IPS DF 4.7 (cell line): ENCODE measurements around the gene SFI1.
"Not testable (repeated sequence)": the region's sequence is repeated elsewhere in the genome, so short reads cannot be mapped to it uniquely, and the experiment has no call there.

ENCODE experiments used
- DNase-seq: peaks from one replicate; pipeline ENCODE4 v3.0.0-alpha.2; 2013; ENCODE audit warnings: low spot score; ENCODE audit errors: extremely low read depth

Gene SFI1

DNA sequence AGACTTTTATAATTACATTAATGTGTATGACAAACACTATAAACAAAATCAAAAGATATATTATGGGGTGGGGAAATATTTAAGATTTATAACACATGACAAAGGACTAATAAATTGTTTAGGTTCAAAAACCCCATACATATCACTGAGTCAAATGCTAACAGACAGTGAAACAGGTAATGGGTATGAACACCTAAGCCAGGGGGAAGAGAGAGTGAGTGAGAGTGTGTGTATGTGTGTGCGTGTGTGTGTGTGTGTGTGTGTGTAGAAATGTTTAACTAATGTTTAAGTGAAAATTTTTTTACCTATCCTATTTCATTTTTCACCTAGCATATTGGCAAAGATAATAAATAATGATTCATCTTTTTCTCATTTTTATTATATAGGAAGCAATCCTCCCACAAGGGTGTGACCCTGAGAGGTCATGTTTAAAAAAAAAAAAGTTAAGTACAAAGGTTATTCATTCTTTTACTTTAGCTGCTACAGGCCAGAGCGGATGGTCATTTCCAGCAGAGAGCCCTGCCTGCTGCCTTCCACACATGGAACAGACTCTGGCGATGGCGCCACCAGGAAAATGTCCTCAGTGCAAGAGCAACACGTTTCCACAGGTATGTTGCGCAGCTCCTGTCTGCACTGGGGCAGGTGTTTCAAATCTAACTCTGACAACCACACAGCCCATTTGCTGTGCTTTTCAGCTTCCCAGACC, 92.8 kb downstream of the SFI1 start:
- no peak for DNase-seq

- not testable (repeated sequence) for DNase-seq
Measured at GRCh38 chr22:31590161-31590560, 93.8 kb downstream of the SFI1 start.

DNA sequence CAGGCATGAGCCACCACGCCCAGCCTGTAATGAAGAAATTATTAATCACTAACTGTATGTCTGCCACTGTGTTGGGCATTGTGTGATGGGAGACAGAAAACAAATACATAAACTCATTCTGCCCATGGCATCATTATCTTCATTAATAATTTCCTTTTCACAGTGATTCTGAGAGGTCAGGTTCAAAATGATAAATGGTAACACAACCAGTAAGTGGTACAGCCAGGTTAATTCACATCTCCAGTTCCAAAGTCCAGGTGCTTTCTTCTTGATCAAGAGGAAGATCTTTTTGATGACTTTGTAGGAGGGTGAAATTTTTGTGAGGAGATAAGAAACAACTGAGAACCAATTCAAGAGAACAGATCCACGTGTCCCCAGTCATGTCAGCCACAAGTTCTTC, 98.9 kb downstream of the SFI1 start:
- DNase-seq = no peak

GRCh38 chr22:31602259-31602952, 106.1 kb downstream of the SFI1 start:
- no peak for DNase-seq

DNA sequence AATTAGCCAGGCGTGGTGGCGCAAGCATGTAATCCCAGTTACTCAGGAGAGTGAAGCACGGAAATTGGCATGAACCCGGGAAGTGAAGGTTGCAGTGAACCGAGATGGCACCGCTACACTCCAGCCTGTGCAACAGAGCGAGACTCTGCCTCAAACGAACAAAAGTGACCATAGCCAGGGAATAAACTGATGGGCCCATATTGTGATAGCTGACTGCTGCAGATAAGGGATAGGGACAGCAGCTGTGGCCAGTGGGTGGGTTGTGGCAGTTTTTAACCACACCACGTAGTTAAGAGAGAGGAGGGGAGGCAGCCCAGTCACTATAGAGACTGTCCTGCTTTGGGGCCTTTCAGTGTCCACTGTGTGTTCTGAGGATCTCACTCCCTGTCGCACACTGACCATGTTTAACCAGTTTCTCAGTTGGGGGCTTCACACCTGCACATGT, 106.8 kb downstream of the SFI1 start:
- no peak for DNase-seq

DNA sequence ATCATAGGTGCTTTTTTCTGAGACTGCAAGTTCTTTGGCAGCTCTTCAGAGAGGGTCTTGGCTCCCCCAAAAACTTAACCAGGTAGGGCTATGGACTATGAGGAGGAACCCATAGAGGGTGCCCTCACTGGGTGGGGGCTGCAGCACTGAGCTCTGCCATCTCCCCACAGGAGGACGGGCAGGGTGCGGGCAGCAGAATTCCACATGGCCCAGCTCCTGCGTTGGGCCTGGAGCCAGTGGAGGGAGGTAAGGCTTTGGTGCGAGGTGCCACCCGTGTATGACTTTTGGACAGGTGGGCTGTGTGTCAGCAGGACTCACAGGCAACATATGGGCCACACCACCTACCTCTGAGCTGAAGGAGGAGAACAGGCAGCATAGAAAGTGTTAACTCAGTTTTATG, 107.2 kb downstream of the SFI1 start:
- no peak for DNase-seq

GRCh38 chr22:31604137-31604705, 107.9 kb downstream of the SFI1 start:
- no peak for DNase-seq

DNA sequence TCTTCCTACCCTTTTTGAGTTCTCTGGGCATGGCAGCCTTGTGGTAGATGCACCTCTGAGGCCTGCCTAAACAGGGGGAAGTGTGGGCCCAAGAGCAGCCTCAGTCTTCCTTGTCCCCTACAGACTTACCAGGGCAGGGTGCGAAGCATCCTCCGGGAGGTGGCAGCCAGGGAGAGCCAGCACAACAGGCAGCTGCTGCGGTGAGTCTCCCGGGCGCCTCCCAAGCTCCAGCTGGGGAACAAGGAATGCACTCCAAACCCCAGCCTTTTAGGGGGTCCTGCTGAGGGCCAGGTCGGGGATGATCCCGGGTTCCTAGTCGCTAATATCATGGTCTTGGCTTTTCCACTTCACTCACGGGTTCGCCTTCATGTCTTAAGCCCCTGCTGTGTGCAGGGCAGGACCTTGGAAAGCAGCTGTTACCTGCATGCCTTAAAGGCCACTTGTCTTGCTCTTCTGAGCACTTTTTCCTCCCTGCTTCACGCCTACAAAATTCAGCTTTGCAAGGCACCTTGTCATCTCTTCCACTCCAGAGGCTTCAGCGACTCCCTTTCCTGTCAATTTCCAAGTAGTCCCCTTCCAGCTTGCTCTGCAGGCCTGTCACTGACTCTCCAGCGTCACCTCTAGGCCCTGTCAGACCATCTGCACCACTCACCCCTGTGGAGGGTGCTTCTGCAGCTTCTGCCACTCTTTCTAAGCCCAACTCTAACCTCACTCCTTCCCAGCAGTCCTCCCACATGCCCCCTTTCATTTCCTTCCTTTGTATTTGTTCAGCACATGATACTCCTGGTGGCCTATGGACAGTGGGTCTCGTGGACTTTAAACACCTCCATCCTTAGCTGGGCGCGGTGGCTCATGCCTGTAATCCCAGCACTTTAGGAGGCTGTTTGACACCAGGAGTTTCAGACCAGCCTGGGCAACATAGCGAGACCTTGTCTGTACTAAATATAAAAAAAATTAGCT, 108.7 kb downstream of the SFI1 start:
- no peak for DNase-seq

- DNase-seq = no peak
Measured at GRCh38 chr22:31605851-31606585, 109.7 kb downstream of the SFI1 start.

- no peak for DNase-seq
Measured at GRCh38 chr22:31607696-31608095, 111.4 kb downstream of the SFI1 start.

- no peak for DNase-seq
Measured at GRCh38 chr22:31609716-31610115, 113.4 kb downstream of the SFI1 start.

DNA sequence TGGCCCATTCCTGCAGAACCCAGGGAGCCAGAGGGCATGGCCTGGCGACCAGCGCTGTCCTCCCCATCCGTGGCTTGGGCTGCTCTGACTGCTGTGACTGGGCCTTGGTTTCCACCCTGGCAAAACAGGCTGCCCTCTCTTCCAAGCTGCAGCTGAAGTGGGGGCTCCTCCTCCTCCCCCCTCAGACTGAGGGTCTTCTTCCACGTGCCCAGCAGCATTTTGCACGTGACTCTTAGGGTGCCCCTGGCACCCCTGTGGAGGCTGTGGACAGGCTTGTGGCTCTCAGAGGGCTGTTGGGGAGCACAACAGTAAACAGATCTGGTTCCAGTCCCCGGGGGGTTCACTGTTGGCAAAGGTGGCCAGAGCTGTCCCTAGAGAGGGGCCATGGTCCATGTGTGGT, 114.3 kb downstream of the SFI1 start:
- DNase-seq = no peak

- no peak for DNase-seq
Measured at GRCh38 chr22:31611061-31611760, 114.9 kb downstream of the SFI1 start.

DNA sequence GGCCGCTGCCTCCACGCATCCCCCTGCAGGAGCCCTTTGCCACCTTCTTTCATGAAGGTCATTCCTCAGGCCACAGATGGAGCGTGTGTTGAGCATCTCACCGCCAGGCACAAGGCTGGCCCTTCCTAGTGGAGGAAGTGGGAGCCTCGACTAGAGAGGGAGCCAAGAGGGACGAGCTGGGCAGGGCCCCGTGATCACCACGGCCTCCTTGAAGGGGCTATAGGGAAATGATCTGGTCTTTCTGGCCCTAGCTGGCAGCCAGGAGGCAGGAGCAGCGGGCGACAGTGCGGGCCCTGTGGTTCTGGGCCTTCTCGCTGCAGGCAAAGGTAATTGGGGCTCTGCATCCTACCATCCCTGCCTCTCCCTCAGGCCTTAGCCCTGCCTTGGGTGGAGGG, 116.6 kb downstream of the SFI1 start:
- no peak for DNase-seq

GRCh38 chr22:31613286-31613903, 117.1 kb downstream of the SFI1 start:
- DNase-seq = no peak

- DNase-seq = no peak
Measured at GRCh38 chr22:31613904-31614296, 117.6 kb downstream of the SFI1 start.

DNA sequence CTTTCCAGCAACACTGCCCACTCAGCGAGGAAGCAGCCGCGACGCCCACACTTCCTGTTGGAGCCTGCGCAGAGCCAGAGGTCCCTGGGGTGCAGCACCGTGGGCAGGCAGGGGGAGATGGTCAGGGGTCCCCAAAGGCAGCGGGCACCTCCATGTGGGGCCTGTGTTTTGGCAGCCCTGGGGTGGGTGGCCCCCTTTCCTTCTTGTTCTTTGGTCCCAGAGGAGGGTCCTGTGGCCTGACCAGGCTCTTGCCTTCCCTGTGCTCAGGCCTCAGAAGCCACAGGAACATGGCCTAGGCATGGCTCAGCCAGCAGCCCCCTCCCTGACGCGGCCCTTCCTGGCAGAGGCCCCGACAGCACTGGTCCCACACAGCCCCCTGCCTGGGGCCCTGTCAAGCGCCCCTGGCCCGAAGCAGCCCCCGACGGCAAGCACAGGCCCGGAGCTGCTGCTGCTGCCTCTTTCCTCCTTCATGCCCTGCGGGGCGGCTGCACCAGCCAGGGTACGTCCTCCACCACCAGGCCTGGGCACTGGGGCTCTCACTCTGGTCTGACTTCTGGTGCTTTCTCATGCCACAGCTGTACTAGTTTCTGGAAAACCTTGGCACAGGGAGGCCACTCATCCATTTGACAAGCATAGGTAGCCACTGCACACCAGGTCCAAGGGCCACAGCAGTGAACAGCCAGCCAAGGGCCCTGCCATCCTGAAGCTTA, 118.6 kb downstream of the SFI1 start:
- DNase-seq = no peak

GRCh38 chr22:31615491-31615860, 119.1 kb downstream of the SFI1 start:
- no peak for DNase-seq

DNA sequence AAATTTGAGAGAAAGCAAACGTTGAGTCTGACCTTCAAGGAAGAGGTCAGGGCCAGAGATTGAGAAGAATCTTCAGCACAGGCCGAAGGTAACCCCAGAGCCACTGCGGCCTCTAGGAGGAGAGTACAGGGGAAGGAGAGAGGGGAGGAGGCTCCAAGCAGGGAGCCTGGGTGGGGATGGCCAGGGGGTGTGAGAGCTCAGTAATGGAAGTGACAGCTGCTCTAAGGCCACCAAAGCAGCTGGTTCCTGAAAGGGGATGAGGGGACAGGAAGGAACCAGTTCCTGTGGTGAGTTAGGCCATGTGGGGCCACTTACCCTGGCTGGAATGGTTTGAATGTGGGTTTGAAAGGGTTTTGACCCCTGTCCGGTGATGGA, 119.6 kb downstream of the SFI1 start:
- DNase-seq = no peak
